Muscle of leg (tissue), 9 donors: ENCODE data around the gene PKM. TPM values are rescaled to one million over a fixed set of nuclear protein-coding genes. Genes with fewer than 3 reads are reported as not detected.

Experiments used
- polyA plus RNA-seq, 8 donors: library from polyadenylated mRNA; unstranded; fragments of 120-200 nt; gene quantifications; one replicate each; pipeline versions ENCODE4 v1.2.1 to v1.2.3, GENCODE V29; 2013; ENCODE audit warnings: inconsistent platforms in 1 of 8, low replicate concordance in 1 of 8; ENCODE audit not compliant: insufficient read length in 8 of 8, insufficient read depth in 1 of 8
- total RNA-seq: library from RNA; stranded (reverse); fragments of 120-200 nt; gene quantifications from one replicate; pipeline ENCODE4 v1.2.4, GENCODE V29; 2013

The PKM gene
- total and polyA plus RNA-seq, 9 donors = 727 to 984 (median 841) TPM

Other genes starting within 250 kb of the PKM start
- gene MYO9A, start 113.0 kb downstream of the PKM start, total RNA-seq = 63.8 TPM
- 10 to 100 TPM; 18.6 to 32.3 (median 28.1) TPM for gene MYO9A, start 113.0 kb downstream of the PKM start, polyA plus RNA-seq
- 4.2 TPM for gene SENP8, start 112.8 kb downstream of the PKM start, total RNA-seq
- gene SENP8, start 112.8 kb downstream of the PKM start, polyA plus RNA-seq = 1 to 10 TPM; 3.3 to 5.9 (median 4.5) TPM
- 0.98 TPM for gene GRAMD2A, start 33.4 kb downstream of the PKM start, total RNA-seq
- 1 to 10 TPM in 6 of 8 donors, under 1 TPM in 2; 0.61 to 2.8 (median 1.6) TPM for gene GRAMD2A, start 33.4 kb downstream of the PKM start, polyA plus RNA-seq
- gene PARP6, start 41.4 kb upstream of the PKM start, total RNA-seq = 54.7 TPM
- 10 to 100 TPM; 39.0 to 64.2 (median 50.5) TPM for gene PARP6, start 41.4 kb upstream of the PKM start, polyA plus RNA-seq
- 1.2 TPM for gene CELF6, start 89.0 kb upstream of the PKM start, total RNA-seq
- gene CELF6, start 89.0 kb upstream of the PKM start, polyA plus RNA-seq = 1 to 10 TPM in 5 of 8 donors, under 1 TPM in 3; 0.48 to 2.6 (median 1.4) TPM
- gene HEXA, start 144.8 kb upstream of the PKM start, total RNA-seq = 58.1 TPM
- 10 to 100 TPM; 42.6 to 59.9 (median 53.4) TPM for gene HEXA, start 144.8 kb upstream of the PKM start, polyA plus RNA-seq
- not detected for gene TMEM202, start 167.1 kb upstream of the PKM start, total RNA-seq
- under 1 TPM in 1 of 8 donors, not detected in 7; 0.21 TPM for gene TMEM202, start 167.1 kb upstream of the PKM start, polyA plus RNA-seq
- 54.2 TPM for gene ARIH1, start 243.1 kb upstream of the PKM start, total RNA-seq
- gene ARIH1, start 243.1 kb upstream of the PKM start, polyA plus RNA-seq = 100 to 1,000 TPM in 7 of 8 donors, 10 to 100 TPM in 1; 99.7 to 150 (median 125) TPM